ENCODE results near the gene ESRRG.

GRCh38 chr1:216721863-216722262 is 1.4 kb downstream of the ESRRG start:
- TF ChIP-seq CTCF (IDR thresholded peaks at IDR 0.05 in 8 of 11, conservative IDR thresholded peaks at IDR 0.05 in 3 of 11) (no peak), POLR2AphosphoS5 (IDR thresholded peaks at IDR 0.05) (no peak), POLR2A (IDR thresholded peaks at IDR 0.05) (no peak)
